Stimulated activated CD4-positive, alpha-beta T cell treated with anti-CD3 and anti-CD28 coated beads, Interleukin-12 subunit alpha, Interleukin-12 subunit beta, amount 100 ng/mL, for 4 hours (primary cell): ENCODE measurements around the gene CHRNG.
"Not testable (repeated sequence)": the region's sequence is repeated elsewhere in the genome, so short reads cannot be mapped to it uniquely, and the experiment has no call there.

Experiments
- DNase-seq: peaks from one replicate; pipeline ENCODE4 v3.0.0-alpha.2; 2020

The CHRNG gene

DNA sequence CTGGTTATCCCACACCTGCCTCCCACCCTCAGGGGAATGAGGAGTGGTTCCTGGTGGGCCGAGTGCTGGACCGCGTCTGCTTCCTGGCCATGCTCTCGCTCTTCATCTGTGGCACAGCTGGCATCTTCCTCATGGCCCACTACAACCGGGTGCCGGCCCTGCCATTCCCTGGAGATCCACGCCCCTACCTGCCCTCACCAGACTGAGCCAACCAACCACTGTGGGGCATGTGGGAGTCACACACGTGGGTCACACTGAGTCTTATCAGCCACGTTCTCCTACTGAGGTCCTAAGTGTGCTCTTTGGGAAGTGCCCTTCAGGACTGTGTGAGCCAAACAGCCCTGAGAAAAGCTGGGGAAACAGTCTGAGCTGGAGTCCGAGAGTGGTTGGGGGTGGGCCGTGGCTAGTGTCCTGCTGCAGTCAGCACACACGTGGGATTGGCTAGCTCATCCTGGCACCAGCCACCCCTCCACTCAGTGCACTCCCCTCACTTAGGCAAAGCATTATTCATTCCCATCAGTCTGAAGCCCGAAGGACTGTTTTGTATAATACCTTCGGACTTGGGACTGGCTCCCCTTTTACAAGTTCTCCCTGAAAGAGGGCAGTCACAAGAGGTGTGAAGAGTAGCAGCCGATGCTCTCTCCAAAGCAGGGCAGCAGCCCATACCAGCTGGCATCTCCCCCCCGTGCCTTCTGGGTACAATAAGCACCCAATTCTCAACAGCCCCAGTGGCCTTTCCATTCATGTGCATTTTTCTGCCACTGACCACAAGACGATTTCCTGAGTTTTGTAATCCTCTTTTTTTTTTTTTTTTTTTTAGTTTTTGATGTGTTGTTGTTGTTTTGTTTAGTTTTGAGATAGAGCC lies 6.3 kb downstream of the CHRNG start:
- DNase-seq = no peak

DNA sequence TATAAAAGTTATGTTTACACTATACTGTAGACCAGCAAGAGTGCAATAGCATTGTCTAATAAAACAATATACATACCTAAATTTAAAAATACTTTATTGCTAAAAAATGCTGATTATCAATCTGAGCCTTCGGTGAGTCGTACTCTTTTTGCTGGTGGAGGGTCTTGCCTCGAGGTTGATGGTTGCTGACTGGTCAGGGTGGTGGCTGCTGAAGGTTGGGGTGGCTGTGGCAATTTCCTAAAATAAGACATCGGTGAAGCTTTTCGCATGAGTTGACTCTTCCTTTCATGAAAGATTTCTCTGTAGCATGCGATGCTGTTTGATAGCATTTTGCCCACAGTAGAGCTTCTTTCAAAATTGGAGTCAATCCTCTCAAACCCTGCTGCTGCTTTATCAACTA lies 8.5 kb downstream of the CHRNG start:
- no peak for DNase-seq

DNA sequence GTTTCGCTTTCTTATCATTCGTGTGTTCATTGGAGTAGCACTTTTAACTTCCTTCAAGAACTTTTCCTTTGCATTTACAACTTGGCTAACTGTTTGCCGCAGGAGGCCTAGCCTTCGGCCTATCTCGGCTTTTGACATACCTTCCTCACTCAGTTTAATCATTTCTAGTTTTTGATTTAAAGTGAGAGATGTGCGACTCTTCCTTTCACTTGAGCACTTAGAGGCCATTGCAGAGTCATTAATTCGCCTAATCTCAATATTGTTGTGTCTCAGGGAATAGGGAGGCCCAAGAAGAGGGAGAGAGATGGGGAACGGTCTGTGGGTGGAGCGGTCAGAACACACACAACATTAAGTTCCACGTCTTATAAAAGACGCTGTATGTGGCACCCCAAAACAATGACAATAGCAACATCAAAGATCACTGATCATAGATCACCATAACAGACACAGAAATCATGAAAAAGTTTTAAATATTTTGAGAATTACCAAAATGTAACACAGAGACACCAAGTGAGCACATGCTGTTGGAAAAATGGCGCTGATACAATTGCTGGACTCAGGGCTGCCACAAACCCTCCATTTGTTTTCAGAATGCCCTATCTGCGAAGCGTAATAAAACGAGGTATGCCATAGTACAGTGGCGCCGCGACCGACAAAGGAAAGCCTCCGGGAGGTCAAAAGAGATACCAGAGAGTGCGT lies 10.3 kb downstream of the CHRNG start:
- no peak for DNase-seq

- DNase-seq = peak; percentile 90
These were observed 11.1 kb downstream of the CHRNG start, which contains the start of the genes EIF4E2 and TIGD1 for GRCh38 chr2:232550354-232551249. Gene EIF4E2 (plus strand): TSS chr2:232550689. CDS start chr2:232550725, 36 bp downstream. Gene TIGD1 (minus strand): TSS chr2:232550557. CDS start chr2:232549882, 675 bp downstream.

DNA sequence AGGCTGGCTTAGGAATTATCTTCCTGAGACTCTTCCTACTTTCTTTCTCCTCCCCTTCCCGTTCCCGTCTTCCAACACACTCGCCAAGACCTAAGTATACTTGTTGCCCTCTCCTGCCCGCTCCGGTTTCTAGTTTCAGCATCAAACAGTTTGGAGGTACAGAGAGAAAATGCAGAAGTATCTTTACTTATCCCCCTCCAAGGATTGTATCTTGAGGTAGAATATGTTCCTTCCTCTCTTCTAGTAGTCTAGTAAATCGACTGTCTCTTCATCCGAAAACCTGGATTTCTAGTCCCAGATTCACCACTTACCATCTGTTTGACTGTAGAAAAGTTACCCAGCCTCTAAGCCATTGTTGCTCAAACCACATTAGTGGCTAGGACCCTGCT lies 11.8 kb downstream of the CHRNG start:
- no peak for DNase-seq

- no peak for DNase-seq
These were observed 12.3 kb downstream of the CHRNG start for GRCh38 chr2:232551776-232552175.

DNA sequence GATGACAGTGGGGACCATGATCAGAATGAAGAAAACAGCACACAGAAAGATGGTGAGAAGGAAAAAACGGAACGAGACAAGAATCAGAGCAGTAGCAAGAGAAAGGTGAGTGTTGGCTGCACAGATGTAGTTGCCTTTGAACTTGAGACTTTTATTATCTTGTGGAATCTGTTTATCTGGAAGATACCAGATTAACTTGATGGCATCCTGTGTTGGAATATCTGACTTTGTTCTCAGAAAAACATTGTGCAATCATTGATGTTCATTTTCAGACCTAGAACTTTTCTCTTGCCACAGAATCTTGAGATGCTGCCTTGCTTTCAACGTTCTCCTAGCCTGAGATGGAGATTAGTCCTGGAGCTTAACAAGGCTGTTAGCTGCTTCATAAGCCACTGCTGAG lies 16.9 kb downstream of the CHRNG start:
- DNase-seq = no peak

DNA sequence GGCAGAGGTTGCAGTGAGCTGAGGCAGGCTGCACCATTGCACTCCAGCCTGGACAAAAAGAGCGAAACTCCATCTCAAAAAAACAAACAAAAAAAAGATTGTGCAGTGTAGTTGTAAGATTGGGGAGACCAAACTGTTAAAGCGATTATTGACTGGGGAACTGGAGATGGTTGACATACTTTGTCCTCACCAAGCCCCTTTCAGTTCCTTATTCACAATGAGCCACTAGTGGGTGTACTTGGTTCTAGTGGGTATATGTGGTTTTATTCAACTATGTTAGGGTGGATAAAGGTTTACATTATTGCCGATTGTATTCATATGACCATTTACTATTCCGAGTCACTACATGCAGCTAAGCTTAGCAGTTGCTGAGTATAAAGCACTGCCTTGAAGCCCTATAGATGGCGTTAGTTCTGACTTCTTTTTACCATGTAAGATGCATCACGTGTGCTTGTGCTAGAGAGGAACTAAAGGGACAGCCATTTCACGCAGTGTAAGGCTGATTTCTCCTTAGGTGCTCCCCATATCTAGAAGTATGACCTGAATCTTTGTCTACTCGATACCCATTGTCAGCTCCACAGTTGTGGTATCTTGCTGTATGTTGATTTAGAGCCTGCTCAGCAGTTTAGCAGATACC lies 23.1 kb downstream of the CHRNG start:
- no peak for DNase-seq

- no peak for DNase-seq
These were observed 24.1 kb downstream of the CHRNG start for GRCh38 chr2:232563580-232563979.

- DNase-seq = no peak
These were observed 28.2 kb downstream of the CHRNG start for GRCh38 chr2:232567721-232568120.

DNA sequence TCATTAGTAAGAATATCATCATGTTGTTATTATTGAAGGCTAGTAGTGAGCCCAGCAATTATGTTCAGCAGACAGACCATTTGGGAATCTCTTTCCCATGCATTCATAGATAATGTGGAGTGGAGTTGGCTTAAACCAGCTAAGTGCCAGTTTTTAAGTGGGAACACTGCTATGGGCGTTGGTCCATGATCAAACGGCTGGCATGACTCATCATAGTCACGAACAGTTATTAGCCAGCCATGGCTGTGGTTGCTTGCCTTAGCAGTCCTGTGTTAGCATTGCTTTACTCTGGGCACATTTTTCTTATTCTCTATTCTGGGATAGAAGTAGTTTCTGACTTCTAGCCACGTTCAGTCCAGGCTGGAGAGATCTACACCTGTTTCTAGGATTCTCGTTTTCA lies 28.7 kb downstream of the CHRNG start:
- DNase-seq = no peak

DNA sequence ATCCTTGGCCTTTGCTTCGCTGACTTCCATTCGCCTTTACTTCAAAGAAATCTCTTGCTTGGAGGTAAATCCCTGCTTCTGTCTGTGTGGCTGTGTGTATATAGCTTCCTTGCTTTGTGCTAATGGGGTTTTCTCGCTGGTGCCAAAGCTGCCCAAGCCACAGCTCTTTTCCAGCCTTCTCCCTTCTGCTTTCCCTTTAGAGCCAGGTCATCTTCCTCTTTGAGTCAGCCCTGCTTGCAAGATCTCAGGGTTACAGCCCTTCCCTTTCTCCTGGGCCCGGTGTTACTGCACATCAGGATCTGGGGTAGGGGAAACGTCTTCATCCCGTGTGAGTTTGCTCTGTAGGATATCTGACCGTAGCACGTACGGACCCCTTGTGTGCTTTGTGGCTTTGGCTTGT lies 30.0 kb downstream of the CHRNG start:
- DNase-seq = no peak

DNA sequence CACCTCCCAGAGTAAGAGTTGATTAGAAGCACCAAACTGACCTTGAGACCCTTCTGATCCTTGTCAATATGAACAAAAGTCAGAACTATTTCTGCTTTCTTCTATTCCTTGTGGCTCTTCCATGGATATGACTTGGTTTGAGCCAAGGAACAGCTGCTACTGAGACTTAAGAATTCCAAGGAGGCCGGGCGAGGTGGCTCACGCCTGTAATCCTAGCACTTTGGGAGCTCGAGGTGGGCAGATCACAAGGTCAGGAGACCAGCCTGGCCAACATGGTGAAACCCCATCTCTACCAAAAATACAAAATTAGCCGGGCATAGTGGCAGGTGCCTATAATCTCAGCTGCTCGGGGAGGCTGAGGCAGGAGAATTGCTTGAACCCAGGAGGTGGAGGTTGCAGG lies 31.0 kb downstream of the CHRNG start:
- not testable (repeated sequence) for DNase-seq

DNA sequence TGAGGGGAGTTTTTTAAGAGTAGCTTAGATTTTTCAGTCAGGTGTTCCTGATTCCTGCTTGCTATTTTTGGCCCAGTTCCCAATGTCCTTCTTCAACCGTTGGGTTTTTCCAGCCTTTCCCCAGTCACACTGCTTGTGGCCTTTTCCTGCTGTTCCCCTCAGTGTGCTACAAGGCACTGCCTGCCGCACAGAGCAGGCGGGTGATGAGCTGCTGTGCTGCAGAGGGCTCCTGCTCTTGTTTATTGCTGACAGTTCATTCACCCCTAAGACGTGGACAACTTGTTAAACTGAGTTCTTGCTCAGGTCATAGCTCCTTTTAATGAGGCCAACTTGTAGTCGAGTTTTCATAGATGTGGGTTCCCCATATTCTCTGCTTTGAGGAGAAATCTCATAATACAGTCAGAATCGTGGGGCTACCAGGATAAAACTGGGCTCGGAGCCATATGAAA lies 31.6 kb downstream of the CHRNG start:
- DNase-seq = no peak

- DNase-seq = no peak
These were observed 33.5 kb downstream of the CHRNG start for GRCh38 chr2:232573042-232573441.

- no peak for DNase-seq
These were observed 34.4 kb downstream of the CHRNG start for GRCh38 chr2:232573771-232574435.

DNA sequence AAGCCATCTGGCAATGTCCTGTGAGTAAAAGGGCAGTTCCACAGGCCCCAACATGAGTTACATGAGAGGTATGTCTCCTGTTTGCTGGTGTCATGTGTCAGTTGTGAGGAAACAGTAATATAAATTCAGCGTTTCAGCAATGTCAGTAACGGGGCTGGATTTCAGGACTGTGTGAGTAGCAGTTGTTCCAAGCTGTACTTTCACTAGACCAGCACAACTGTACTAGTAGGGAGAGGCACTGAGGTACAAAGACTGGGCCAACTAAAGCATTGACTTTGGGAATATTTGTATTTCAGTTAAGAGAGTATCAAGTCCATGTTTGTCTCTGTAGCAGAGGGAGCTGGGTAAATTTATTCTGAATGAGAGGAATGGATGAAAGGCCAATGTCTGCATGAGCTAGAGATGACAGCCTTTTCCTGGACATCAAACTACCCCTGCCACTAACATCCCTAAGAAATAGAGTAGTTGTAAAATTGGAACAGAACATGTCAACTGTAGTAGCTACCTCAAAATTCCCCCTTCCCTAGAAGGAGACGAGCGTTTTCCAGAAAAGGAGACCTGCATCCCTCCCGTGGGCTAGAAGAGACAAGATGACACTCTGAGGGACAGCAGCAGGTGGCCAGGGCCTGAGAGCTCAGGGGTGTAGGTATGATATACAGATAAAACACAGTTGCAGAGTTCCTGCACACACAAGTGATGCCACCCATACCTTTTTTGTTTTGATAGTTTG lies 35.3 kb downstream of the CHRNG start:
- DNase-seq = no peak

DNA sequence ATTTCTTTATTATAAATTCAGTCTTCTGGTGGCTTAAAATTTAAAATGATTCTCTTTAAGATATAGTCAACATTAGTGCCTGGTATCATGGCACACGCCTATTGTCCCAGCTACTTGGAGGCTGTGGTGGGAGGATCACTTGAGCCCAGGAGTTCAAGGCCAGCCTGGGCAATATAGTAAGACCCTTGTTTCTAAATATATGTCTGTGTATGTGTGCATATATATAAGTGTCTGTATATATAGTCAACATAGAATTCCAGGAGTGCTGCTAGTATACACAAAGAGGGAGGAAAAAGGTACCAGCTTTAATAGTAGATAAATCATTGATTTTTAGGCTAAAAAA lies 35.9 kb downstream of the CHRNG start:
- DNase-seq = no peak

- DNase-seq = no peak
These were observed 37.5 kb downstream of the CHRNG start for GRCh38 chr2:232576995-232577394.

GRCh38 chr2:232577841-232578240 lies 38.3 kb downstream of the CHRNG start:
- no peak for DNase-seq

DNA sequence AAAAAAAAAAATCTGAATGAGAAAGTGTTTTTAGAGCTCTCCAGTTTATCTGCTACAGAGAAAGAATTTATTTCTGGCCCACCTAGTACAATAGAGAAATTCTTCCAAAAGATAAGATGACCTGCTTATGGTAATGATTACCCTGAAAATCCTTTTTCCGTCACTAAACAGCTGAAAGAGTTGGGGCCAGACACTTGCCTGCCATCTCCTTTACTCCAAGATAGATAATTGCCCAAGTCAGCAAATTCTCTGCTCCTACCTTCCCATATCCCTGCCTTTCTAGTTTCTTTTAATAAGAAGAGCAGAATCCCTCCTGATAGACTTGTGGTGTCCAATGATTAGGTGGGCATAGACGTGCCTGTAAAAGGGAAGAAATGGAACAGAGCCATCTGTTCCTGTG lies 39.1 kb downstream of the CHRNG start:
- no peak for DNase-seq

- no peak for DNase-seq
These were observed 41.1 kb downstream of the CHRNG start for GRCh38 chr2:232580648-232580981.
